GM12801 (cell line): Measurements from ENCODE around the gene CEP76.

Experiments
- CTCF ChIP-seq: IDR thresholded peaks from one replicate; pipeline ENCODE4 v1.5.1; 2011; ENCODE audit warnings: control low read depth; ENCODE audit not compliant: insufficient read length; ENCODE audit errors: extremely low read depth

Gene CEP76

DNA sequence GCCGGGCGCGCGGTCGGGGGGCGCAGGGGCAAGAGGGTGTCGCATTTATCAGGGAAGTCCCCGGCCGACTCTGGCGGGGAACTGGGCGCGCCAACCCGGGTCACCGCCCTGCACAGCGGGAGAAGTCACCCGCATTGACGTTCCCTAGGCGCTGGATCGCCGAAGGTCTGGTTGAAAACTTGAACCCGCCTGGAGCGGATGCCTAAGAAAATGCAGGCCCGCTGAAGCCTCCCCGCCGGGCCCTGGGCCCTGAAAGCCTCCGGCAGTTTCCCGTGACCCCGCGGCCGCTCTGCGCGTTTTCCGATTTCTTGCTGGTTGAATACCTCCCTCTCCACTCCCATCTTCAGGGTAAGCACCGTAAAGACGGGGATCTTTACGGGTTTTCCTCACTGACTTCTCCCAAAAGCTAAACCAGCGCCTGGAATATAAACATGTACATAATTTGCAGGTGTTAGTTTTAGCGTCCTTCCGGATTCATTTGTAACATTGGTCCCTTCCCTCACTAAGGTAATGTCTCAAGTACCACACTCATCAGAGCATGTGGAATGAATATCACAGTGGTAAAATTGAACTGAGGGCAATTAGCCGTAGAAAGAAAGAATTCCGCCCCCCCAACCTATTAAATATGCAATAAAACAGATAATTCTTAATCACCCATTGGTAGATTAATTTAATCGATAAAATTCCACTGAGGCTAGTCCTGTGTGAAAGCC is 43.9 kb downstream of the CEP76 start:
- TF ChIP-seq CTCF = no peak

DNA sequence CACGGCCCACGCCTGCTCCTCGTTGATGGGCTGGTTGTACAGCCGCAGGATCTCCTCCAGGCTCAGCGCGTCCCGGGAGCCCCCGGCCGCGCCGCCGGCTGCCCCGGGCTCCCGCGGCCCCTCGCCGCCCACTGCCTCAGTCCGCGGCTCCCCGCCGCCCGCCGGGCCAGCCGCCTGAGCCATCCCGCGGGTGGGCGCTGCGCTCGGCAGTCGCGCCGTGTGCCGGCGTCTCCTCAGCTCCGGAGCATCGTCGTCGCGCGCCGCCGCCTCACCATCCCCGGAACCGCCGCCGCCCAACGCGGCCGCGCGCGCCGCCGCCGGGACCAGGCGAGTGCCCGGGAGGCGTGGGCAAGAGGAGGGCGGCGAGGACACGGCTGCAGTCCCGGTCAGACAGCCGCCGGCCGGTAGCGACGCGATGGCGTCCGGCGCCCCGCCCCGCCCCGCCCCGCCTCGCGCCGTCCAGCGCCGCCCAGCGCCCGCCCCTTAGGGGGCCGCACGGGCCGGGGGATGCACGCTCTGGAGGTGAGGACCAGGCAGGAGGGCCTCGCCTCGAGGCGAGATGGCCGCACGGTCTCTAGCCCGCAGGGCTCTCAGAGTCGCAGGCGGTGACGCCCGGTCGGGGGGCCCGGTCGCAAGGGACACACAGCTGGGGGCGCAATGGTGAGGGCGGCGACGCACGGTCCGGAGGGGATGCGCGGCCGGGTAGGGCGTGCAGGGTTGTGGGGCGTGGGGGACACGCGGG is 44.7 kb downstream of the CEP76 start, which contains the start of gene SPIRE1:
Gene SPIRE1, minus strand, starts transcription at position 424 of the 742 bp plus-strand sequence. Its CDS starts 241 bp downstream, at position 183.
- TF ChIP-seq CTCF = no peak

DNA sequence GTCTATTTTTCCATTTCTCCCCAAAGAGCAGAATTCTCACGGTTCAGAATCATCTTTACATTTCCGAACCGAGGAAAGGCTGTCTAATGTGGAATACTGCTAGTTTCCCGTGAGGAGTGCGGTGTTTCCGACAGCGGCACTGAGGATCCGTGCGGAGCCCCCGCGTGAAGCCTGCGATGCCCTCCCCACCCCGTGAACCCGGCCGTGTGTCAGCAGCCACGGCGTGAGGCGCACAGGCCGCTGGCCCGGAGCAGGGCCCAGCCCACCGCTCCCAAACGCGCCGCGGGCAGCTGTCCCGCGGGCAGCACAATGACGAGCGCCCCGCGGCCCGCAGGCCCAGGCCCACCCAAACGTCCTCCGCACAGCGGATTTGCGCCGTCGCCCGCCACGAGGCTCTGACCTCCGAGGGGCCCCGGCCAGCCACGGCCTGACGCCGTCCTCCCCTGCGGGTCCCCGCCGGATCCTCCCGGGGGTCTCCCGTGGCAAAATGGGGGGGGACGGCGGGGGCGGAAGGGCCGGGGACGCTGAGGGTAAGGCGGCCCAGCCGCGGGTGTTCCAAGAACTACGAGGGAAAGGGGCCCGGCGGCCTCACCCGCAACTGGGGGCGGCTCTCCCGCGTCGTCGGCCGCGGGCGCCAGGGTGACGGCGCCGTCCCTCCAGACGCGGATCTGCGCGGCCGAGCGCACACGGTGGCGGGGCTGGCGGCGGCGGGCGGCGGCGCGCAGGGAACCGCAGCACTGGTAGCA is 45.4 kb downstream of the CEP76 start:
- no peak for TF ChIP-seq CTCF

DNA sequence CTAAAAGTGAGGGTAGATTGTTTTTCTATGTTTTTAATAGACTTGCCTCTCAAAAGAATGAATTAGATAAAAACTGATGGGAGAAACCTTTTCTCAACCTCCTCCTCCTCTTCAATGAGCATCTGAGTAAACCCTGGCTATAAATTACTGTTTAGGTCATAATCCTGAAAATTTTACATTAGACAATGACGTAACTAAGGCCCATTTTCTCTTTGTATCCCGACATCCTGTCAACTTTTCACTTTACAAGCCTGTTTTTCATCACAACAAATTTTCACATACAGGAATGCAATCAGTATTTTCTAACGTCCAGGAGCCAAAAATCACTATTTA is 46.0 kb downstream of the CEP76 start:
- TF ChIP-seq CTCF = no peak

- TF ChIP-seq CTCF = no peak
Measured at GRCh38 chr18:12654971-12655370, 47.6 kb downstream of the CEP76 start.

DNA sequence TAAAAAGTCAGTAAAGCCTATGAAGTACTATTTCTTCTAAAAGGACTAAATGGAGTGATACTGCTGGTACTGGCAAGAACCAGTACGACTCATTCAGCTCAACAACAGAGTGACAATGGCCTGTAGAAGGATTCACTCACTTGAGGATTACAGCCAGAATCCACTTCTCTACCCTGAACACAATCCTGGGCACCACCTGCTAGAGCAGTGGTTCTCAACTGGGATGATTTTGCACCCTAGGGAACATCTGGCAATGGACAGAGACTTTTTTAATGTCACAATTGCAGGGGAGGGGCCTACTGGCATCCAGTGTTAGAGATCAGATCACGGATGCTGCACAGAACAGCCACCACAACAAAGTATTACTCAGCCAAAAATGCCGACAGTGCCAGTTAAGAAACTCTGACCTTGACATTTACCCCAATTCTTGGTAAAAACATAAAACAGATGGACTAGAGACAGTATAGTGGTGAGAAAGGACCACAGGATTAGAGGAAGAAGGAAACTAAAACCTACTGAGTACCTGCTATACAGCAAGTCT is 49.6 kb downstream of the CEP76 start:
- TF ChIP-seq CTCF = no peak

DNA sequence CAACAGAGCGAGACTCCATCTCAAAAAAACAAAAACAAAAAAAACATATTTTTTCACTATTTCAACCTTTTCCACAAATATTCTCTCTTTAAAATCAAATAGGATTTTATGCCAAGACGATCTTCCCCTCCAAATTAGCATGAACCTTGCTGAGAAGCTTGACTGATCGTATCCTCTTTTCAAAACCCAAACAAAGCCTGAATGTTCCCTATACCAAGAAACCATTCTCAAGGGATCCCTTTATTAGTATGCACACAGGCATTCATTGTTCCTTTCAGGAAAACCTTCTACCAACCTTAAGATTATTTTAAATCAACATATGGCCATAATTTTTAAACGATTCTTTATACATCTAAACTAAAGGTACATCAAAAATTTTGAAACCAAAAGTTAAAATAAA is 50.9 kb downstream of the CEP76 start:
- TF ChIP-seq CTCF = no peak
